NOMO-1 treated with dmso at 0.1 percent for 144 hours (cell line): ENCODE measurements around the gene U2AF1L4.

Experiments
- DNase-seq: peaks from one replicate; lab custom pipeline; 2025; ENCODE audit not compliant: unreplicated experiment; lab: John Stamatoyannopoulos, UW

U2AF1L4 gene

GRCh38 chr19:35745328-35746086 lies at the start of gene U2AF1L4, which contains the start of gene PSENEN:
Gene U2AF1L4, minus strand, starts transcription at chr19:35745418. Its CDS starts 27 bp downstream, at chr19:35745391.
Gene PSENEN, plus strand, starts transcription at chr19:35745651. Its CDS starts 280 bp downstream, at chr19:35745931.
- DNase-seq: peak; percentile 96

- no peak for DNase-seq
Measured at GRCh38 chr19:35793381-35794165, 48.4 kb upstream of the U2AF1L4 start.

GRCh38 chr19:35792888-35793287 lies 47.7 kb upstream of the U2AF1L4 start:
- no peak for DNase-seq

GRCh38 chr19:35792312-35792711 lies 47.1 kb upstream of the U2AF1L4 start:
- DNase-seq: no peak

GRCh38 chr19:35791814-35792279 lies 46.6 kb upstream of the U2AF1L4 start:
- no peak for DNase-seq

DNA sequence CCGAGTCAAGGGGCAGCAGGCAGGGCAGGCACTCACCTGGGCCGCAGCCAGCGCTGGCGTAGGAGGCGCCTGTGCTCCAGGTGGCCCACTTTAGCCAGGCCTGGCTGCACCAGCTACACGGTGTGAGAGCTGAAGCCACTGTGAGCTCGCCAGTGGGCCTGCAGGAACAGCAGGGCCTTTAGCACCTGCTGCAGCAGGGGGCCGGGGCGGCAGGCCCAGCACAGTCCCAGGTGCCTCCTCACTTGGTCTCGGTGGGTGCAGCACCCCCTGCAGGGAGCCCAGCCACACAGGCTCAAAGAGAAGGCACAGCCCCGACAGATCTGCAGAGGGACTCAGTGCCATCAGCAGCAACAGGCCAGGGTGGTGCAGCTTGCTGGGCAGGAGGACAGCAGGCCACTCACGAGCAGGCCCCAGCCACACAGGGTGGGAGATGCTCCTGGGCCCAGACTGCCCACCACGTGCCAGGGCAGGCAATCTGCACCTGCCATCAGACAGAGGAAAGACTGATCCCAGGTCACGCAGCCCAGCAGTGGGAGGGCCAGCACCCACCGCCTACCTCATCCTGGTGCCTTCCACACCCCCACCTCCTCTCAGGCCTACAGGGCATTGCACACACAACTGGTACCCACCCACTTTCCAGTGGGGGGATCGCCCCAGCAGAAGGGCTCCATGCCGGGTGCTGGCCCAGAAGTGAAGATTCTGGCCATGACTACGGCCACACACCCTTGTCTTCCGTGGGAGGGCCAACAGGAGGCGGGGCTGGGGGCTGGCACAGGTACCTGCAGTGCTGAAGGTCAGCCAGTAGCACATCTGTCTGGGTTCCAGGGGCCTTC lies 46.0 kb upstream of the U2AF1L4 start:
- DNase-seq: no peak

DNA sequence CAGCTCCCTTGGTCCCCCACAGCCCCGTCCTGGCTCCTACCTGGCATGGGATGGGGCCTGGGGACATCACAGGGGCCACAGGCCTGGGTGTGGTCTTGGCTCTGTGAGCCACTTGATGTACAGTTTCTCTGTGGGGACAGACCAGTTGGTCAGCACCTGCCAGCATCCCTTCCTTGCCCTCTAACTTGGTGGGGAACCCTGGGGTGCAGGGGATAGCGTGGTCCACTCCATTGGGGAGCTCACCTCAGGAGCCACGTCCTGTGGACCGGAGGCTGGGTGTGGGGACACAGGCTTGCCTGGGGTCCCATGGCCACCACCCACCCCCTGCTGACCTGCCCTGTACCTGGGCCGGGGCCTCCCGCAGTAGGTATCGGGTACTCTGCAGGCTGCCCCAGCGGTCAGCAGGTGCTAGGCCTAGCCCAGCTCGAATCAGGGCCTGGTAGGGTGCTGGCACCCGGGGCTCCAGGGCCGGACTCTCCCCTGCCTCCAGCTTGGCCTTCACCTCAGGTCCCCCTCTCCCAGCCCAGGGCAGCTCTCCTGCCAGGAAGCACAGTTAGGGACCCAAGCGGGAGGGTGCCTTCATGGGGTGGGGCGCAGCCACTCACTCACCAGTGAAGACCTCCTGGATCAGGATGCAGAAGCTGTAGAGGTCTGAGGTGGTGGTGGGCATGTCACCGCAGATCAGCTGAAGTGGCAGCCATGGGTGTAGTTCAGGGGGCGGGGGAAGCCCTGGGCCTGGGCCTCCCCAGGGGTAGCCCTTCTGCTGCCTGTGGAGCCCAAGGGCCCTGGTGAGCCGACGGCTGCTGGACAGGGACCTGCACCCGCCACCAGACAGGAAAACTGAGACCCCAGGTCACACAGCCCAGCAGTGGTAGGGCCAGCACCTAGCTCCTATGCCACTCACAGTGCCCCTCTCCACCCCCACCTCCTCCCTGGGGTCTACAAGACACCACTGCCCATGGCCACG lies 45.0 kb upstream of the U2AF1L4 start:
- no peak for DNase-seq

- no peak for DNase-seq
Measured at GRCh38 chr19:35789195-35789977, 44.2 kb upstream of the U2AF1L4 start.

GRCh38 chr19:35788205-35788960 lies 43.2 kb upstream of the U2AF1L4 start:
- DNase-seq: no peak

- DNase-seq: no peak
Measured at GRCh38 chr19:35787227-35787799, 42.1 kb upstream of the U2AF1L4 start.

DNA sequence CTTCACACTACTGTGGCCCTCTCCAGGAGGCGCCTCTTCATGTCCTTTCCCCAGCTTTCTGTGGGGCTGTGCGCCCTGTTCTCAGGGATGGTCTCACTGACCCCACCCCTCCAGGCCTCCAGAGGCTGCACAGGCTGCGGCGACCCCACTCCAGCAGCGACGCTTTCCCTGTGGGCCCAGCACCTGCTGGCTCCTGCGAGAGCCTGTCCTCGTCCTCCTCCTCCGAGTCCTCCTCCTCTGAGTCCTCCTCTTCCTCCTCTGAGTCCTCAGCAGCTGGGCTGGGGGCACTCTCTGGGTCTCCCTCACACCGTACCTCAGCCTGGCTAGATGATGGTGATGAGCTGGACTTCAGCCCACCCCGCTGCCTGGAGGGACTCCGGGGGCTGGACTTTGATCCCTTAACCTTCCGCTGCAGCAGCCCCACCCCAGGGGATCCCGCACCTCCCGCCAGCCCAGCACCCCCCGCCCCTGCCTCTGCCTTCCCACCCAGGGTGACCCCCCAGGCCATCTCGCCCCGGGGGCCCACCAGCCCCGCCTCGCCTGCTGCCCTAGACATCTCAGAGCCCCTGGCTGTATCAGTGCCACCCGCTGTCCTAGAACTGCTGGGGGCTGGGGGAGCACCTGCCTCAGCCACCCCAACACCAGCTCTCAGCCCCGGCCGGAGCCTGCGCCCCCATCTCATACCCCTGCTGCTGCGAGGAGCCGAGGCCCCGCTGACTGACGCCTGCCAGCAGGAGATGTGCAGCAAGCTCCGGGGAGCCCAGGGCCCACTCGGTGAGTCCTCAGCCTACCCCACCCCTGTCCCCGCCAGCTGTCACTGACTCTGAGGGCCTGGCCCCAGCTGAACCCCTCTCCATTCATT lies 41.3 kb upstream of the U2AF1L4 start:
- no peak for DNase-seq

DNA sequence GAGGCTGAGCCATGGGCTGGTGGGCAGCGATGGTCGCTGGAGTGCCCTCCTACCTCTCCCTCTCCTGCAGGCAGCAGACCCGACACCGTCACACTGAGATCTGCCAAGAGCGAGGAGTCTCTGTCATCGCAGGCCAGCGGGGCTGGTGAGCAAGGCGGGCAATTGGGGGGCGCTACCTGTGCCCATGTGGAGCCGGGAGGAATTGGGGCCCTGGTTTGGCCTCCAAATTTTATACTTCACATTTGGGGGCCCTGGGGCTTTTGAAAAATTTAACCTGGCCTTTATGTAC lies 40.1 kb upstream of the U2AF1L4 start:
- DNase-seq: no peak

- no peak for DNase-seq
Measured at GRCh38 chr19:35784503-35785338, 39.5 kb upstream of the U2AF1L4 start.

GRCh38 chr19:35783469-35784434 lies 38.5 kb upstream of the U2AF1L4 start:
- no peak for DNase-seq

DNA sequence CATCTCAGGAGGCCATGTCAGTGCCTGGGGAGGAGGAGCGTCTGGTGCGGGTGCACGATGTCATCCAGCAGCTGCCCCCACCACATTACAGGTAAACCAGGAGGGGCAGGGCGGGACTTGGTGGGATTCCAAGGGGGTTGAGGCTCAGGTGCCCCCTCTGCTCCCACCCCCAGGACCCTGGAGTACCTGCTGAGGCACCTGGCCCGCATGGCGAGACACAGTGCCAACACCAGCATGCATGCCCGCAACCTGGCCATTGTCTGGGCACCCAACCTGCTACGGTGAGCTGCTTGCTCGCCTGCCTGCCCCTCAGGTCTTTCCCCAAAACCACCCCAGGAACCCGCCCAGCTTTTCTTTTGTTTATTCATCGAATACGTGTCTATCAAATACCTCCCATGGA lies 37.4 kb upstream of the U2AF1L4 start:
- DNase-seq: no peak
